ENCODE data around the gene RTCA.
"Not testable (repeated sequence)": the region's sequence is repeated elsewhere in the genome, so short reads cannot be mapped to it uniquely, and the experiment has no call there.

Gene RTCA

GRCh38 chr1:100252901-100253300, 13.1 kb upstream of the RTCA start:
- DNase-seq, result no peak
- intact Hi-C loops (cut with DNase I), result loop anchor here (5.0 kb wide), 1 partner anchor 99 kb away; the partner anchor contains the start of gene CDC14A

- intact Hi-C loops (cut with DNase I), result loop anchor here (5.0 kb wide), 1 partner anchor 99 kb away; the partner anchor contains the start of gene CDC14A
- no peak for DNase-seq
These were observed 12.5 kb upstream of the RTCA start for GRCh38 chr1:100253552-100253951.

- DNase-seq; intact Hi-C loops (cut with DNase I): not testable (repeated sequence)
These were observed 9.7 kb upstream of the RTCA start for GRCh38 chr1:100256273-100256672.

- intact Hi-C loops (cut with DNase I); DNase-seq: not testable (repeated sequence)
These were observed 7.6 kb upstream of the RTCA start for GRCh38 chr1:100258427-100258826.

GRCh38 chr1:100261686-100262085, 4.3 kb upstream of the RTCA start:
- DNase-seq, result no peak
- intact Hi-C loops (cut with DNase I), result no loop called here

- DNase-seq; intact Hi-C loops (cut with DNase I): not testable (repeated sequence)
These were observed 1.9 kb upstream of the RTCA start for GRCh38 chr1:100264081-100264480.

- intact Hi-C loops (cut with DNase I), result loop anchor here (5.0 kb wide), 2 partner anchors 87 to 133 kb away; partner anchors contain the start of genes CDC14A, SASS6 and TRMT13
- peak in 6 of 42 donors; percentile 9 to 33 (median 18) for DNase-seq
These were observed 470 bp upstream of the RTCA start for GRCh38 chr1:100265562-100265930.

GRCh38 chr1:100266741-100267140, 725 bp downstream of the RTCA start:
- no peak for DNase-seq
- intact Hi-C loops (cut with DNase I), result loop anchor here (5.0 kb wide), 2 partner anchors 86 to 134 kb away; partner anchors contain the start of genes CDC14A, SASS6 and TRMT13

GRCh38 chr1:100267284-100267683, 1.3 kb downstream of the RTCA start:
- intact Hi-C loops (cut with DNase I), result loop anchor here (5.0 kb wide), 2 partner anchors 85 to 135 kb away; partner anchors contain the start of genes CDC14A, SASS6 and TRMT13
- no peak for DNase-seq

- intact Hi-C loops (cut with DNase I), result loop anchor here (5.0 kb wide), 2 partner anchors 84 to 136 kb away; partner anchors contain the start of genes CDC14A, SASS6 and TRMT13
- DNase-seq, result no peak
These were observed 2.2 kb downstream of the RTCA start for GRCh38 chr1:100268202-100268601.

GRCh38 chr1:100277866-100278265, 11.8 kb downstream of the RTCA start:
- DNase-seq, result no peak
- intact Hi-C loops (cut with DNase I), result no loop called here

GRCh38 chr1:100279358-100279923, 13.4 kb downstream of the RTCA start:
- intact Hi-C loops (cut with DNase I), result no loop called here
- DNase-seq, result no peak

GRCh38 chr1:100279954-100280682, 14.1 kb downstream of the RTCA start:
- intact Hi-C loops (cut with DNase I), result no loop called here
- DNase-seq, result no peak

- DNase-seq, result no peak
- intact Hi-C loops (cut with DNase I), result no loop called here
These were observed 18.6 kb downstream of the RTCA start for GRCh38 chr1:100284591-100284990.

GRCh38 chr1:100287162-100287561, 21.1 kb downstream of the RTCA start:
- intact Hi-C loops (cut with DNase I), result no loop called here
- DNase-seq, result no peak

- DNase-seq, result no peak
These were observed 24.3 kb downstream of the RTCA start for GRCh38 chr1:100290291-100290690.

GRCh38 chr1:100292711-100293110, 26.7 kb downstream of the RTCA start:
- intact Hi-C loops (cut with DNase I), result no loop called here
- DNase-seq, result no peak

More at GRCh38 chr1:100290291-100290690, 24.3 kb downstream of the RTCA start:
- intact Hi-C loops (cut with DNase I), result no loop called here

- intact Hi-C loops (cut with DNase I), result no loop called here
- no peak for DNase-seq
These were observed 30.1 kb downstream of the RTCA start for GRCh38 chr1:100296140-100296539.

GRCh38 chr1:100296997-100297396, 31.0 kb downstream of the RTCA start:
- intact Hi-C loops (cut with DNase I), result not testable (repeated sequence)

GRCh38 chr1:100298512-100298911, 32.5 kb downstream of the RTCA start:
- intact Hi-C loops (cut with DNase I), result no loop called here

More at GRCh38 chr1:100296997-100297396, 31.0 kb downstream of the RTCA start:
- DNase-seq, result not testable (repeated sequence)

More at GRCh38 chr1:100298512-100298911, 32.5 kb downstream of the RTCA start:
- no peak for DNase-seq
